Breast epithelium (tissue), 3 donors: ENCODE measurements around the gene PDLIM7.

Experiments used
- POLR2A ChIP-seq: fragments of 450-650 bp; IDR thresholded peaks from one replicate; pipeline ENCODE4 v1.6.1; 2016; ENCODE audit warnings: antibody characterized with exemption, mild to moderate bottlenecking, moderate library complexity
- POLR2AphosphoS5 ChIP-seq, 3 donors: sonication (generic); formaldehyde crosslinking; IDR thresholded peaks; one replicate each; pipeline ENCODE4 v1.6.1; 2017; ENCODE audit warnings: antibody characterized with exemption in 3 of 3
- TF ChIP-seq, protein P1 (sequence below), 3 donors: fragments of 450-650 bp; IDR thresholded peaks; one replicate each; pipeline ENCODE4 v1.5.1; 2016 to 2017; ENCODE audit warnings: antibody characterized with exemption in 3 of 3, mild to moderate bottlenecking in 3 of 3, moderate library complexity in 3 of 3

DNA sequence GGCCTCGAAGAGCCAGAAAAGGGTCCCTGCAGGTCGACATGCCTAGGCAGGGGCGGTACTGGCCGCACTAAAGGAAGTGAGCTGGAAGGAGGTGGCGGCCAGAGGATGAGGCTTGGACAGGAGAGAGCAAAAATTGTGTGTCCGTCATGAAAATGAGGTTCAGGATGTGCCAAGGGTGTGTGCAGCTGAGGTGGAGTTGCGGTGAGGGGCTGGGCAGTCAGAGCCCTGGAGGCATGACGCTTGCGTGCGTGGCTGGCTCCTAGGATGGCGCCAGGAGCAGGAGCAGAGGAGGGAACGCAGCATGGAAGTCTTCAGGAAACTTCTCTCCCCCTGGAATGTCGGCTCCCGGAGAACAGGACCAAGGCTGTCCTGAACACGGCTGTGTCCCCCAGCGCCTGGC is 5.5 kb upstream of the PDLIM7 start:
- TF ChIP-seq, protein P1, sequence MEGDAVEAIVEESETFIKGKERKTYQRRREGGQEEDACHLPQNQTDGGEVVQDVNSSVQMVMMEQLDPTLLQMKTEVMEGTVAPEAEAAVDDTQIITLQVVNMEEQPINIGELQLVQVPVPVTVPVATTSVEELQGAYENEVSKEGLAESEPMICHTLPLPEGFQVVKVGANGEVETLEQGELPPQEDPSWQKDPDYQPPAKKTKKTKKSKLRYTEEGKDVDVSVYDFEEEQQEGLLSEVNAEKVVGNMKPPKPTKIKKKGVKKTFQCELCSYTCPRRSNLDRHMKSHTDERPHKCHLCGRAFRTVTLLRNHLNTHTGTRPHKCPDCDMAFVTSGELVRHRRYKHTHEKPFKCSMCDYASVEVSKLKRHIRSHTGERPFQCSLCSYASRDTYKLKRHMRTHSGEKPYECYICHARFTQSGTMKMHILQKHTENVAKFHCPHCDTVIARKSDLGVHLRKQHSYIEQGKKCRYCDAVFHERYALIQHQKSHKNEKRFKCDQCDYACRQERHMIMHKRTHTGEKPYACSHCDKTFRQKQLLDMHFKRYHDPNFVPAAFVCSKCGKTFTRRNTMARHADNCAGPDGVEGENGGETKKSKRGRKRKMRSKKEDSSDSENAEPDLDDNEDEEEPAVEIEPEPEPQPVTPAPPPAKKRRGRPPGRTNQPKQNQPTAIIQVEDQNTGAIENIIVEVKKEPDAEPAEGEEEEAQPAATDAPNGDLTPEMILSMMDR (IDR thresholded peaks at IDR 0.05), result no peak
- no peak for TF ChIP-seq POLR2A
- TF ChIP-seq POLR2AphosphoS5 (IDR thresholded peaks at IDR 0.05), result no peak
